Occipital lobe (tissue), 2 donors: ENCODE results near the gene PTPN20. TPM values are rescaled to one million over a fixed set of nuclear protein-coding genes. Genes with fewer than 3 reads are reported as not detected.

ENCODE experiments used
- DNase-seq: peaks from one replicate; lab custom pipeline; 2025; lab: John Stamatoyannopoulos, UW
- total RNA-seq: library from RNA; depleted of rRNA; stranded (reverse); fragments of >200 nt; gene quantifications from one replicate; pipeline ENCODE4 v1.2.3, GENCODE V29; 2014

Gene PTPN20
- total RNA-seq, 1 donor from 2014 or later, result 14.2 TPM

DNA sequence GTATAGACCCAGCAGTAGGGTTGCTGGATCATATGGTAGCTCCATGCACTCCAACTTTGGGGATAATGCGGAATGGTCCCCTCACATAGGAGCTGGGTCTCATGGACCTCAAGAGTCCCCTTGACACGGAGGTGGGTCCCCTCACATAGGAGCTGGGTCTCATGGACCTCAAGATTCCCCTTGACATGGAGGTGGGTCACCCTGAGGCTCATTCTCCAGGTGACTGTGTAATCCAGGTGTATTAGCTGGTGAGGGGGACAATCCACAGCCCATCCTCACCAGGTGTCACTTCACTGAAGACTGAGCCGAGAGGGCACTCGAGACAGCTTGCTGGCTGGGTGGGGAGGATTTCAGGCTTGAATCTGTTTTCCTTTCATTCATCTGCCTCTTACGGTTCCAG lies 121.9 kb downstream of the PTPN20 start:
- DNase-seq, result no peak

GRCh38 chr10:47033541-47034270 lies 122.5 kb downstream of the PTPN20 start:
- no peak for DNase-seq

GRCh38 chr10:47034441-47035051 lies 123.3 kb downstream of the PTPN20 start:
- no peak for DNase-seq

DNA sequence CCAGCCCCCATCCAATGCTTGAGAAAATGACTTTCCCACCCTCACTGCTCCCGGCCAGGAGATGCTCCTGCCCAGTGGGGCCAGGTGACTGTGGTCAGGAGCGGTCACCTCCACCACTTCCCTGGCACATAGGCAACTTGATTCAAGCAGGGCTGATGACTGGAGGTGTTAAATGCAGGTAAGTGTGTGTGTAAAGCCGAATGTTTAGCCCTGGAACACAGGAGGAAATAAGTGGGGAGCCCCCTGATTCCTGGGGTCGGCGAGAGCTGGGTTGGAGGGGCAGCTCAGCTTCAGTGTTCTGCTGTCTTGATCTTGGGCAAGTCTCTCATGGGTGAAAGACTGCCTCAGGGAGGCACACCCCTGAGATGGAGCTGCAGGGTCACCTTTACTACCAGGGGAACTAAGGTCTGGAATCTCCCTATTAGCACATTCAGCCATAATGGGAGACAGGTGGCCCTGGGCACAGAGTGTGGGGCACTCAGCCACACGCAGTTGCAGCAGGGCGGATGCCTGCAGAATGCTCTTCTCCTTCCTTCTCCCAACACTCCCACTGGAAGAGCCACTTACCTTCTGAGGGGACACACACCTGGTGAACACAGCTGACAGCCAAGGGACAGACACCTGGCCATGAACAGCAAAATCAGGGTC lies 124.1 kb downstream of the PTPN20 start:
- DNase-seq, result no peak

DNA sequence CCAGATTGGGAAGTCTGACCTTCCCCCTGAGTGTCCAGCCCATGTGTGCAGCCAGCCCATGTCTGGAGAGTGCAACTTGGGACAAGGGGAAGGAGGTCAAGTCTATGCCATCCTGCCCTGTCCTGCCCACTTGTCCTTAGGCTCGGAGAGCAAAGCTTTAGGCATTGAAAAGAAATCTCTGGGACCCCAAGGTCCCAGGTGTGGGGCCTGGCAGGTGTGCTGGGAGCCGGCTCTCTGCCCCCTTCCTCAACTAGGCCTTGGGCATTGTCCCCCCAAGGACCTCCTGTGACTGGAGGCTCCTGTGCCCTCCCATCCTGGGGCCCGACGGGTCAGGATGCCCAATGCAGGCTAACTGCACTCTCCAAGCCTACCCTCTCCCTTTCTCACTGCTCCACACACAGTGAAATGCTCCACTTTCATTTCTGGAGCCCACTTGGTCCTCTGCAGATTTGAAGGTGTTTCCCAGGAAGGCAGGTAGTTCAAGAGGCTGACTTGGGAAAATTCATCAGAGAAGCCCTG lies 124.7 kb downstream of the PTPN20 start:
- DNase-seq, result no peak

GRCh38 chr10:47036771-47037170 lies 125.5 kb downstream of the PTPN20 start:
- DNase-seq, result no peak

- DNase-seq, result no peak
These were observed 126.6 kb downstream of the PTPN20 start for GRCh38 chr10:47037654-47038425.

DNA sequence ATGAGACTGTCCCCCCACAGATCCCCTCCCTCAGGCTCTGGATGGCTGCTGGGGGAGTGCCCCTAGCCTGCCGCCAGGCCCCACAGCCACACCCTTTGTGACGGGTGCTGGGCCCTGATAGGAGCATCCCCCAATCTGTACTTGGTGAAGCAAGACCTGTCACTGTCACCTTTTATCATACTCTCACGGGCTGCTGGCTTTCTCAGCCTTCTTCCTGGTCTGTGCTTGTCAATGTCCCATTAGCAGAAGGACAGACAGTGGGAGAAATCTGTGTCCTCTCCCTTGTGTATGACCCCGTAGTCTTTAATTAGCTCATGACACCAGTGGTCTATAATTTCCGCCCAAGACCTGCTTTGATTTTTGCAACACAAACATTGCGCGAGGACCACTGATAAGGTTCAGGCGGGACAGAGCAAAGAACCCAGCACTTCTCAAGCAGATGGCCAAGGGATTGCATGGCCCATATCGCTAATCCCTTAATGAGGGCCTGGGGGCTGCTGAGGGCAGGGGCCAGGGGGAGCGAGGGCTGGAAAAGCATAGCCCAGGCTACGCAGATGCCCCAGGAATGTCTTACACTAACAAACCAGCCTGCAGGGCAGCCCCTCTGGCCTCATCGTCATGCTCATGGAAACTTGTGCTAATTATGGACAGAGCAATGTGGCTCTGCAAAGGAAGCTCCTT lies 127.8 kb downstream of the PTPN20 start:
- DNase-seq, result no peak

GRCh38 chr10:47039562-47039913 lies 128.3 kb downstream of the PTPN20 start:
- no peak for DNase-seq

DNA sequence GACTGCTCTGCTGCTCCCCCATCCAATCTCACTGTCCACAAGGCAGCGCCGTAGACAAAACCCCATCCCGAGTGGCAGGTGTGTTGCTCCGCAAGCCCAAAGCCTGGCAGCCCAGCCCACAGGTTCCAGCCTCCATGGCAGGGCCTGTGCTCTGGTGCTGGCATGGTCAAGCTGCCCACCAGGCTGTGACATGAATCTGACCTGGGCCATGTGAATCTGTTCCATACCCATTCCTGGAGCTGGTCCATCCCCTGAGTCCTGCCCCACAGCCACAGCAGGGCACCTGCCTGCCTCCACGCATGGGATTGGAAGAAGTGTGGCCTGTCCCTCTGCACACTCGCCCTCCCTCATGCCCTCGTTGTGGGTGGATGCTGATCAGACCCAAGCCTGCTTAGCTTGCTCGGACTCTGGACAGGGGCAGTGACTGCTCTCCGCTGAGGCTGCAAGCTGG lies 128.8 kb downstream of the PTPN20 start:
- no peak for DNase-seq

DNA sequence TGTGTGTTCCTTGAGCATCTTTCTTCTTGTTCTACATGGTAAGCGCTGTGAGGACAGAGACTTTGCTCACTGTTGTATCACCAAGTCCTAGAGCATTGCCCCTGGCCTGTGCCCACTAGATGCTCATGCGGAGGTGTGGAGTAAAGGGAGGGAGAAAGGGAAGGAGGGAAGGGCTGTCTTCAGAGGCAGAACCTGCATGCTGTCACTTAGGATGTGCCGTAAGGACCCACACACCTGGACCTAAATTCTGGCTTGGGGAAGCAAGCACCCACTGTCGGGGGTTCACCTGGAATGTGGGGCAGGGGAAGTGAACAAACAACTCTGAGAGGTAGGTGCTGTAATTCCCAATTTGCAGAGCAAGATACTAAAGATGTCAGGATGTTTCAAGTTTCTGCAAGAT lies 129.5 kb downstream of the PTPN20 start:
- no peak for DNase-seq

- DNase-seq, result no peak
These were observed 130.4 kb downstream of the PTPN20 start for GRCh38 chr10:47041396-47042198.

DNA sequence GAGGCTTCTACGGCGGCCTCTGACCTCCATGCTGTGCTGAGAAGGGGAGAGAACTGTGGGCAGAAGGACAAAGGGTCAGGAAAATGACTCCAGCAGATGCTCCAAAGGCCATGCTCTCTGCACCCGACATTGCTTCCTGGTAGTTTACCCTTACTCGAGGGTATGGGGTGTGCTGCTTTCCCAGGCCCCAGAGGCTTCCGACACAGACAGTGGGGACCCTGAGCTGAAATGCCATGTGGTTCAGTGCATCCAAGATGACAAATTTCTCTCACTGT lies 130.9 kb downstream of the PTPN20 start:
- no peak for DNase-seq

- DNase-seq, result no peak
These were observed 131.8 kb downstream of the PTPN20 start for GRCh38 chr10:47042780-47043750.

- no peak for DNase-seq
These were observed 132.8 kb downstream of the PTPN20 start for GRCh38 chr10:47043928-47044538.

- DNase-seq, result no peak
These were observed 133.5 kb downstream of the PTPN20 start for GRCh38 chr10:47044741-47045140.

GRCh38 chr10:47045331-47045861 lies 134.2 kb downstream of the PTPN20 start:
- DNase-seq, result no peak

DNA sequence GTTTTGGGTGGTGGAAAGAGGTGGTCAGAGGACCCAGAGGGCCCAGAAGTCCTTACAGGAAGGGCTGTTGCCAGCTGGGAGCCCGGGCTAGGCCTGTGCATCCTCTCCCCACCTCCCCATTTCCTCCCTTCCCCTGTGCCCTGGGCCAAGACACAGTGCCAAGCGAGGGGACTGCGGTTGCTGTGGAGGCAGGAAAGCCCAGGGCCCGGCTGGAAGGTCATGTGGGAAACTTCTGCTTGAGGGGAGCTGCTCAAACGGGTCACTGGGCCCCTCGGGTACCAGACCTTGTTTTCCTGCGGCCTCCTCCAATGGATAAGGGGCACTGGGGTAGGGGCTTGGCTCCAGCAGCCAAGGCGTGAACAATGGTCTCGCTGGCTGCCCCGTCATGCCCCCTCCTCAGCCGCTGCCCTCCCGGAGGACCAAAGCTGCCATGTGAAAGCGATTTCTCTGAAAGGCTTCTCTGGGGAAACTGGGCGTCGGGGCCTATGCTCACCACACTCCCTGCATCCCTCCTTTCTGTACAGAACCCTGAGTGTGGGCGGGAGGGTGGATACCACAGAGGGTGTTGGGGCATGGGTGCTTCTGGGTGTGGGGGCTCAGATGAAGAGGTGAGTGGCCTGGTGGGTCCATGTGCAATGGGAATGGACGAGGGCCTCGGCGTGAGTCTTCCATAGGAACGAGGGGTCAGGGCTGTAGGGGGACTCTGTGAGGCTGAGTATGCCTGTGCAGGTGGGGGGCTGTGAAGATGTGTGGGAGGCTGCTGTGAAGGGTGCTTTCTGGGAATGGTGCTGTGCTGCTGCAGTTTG lies 135.3 kb downstream of the PTPN20 start:
- DNase-seq, result no peak
